Uterus (tissue), 2 donors: ENCODE results near the gene FHIT.

Experiments
- POLR2A ChIP-seq, 2 donors: fragments of 450-650 bp; IDR thresholded peaks; one replicate each; pipeline ENCODE4 v1.6.1; 2016; ENCODE audit warnings: antibody characterized with exemption in 2 of 2, mild to moderate bottlenecking in 1 of 2, moderate library complexity in 1 of 2
- TF ChIP-seq, protein P1 (sequence below), 4 experiments: fragments of 200-600 bp in 2 of 4; fragments of 450-650 bp in 2 of 4; sonication (generic) in 2 of 4; IDR thresholded peaks; one replicate each; pipeline ENCODE4 v1.5.1; 2016 to 2019; ENCODE audit warnings: antibody characterized with exemption in 4 of 4, mild to moderate bottlenecking in 2 of 4, moderate library complexity in 1 of 4

DNA sequence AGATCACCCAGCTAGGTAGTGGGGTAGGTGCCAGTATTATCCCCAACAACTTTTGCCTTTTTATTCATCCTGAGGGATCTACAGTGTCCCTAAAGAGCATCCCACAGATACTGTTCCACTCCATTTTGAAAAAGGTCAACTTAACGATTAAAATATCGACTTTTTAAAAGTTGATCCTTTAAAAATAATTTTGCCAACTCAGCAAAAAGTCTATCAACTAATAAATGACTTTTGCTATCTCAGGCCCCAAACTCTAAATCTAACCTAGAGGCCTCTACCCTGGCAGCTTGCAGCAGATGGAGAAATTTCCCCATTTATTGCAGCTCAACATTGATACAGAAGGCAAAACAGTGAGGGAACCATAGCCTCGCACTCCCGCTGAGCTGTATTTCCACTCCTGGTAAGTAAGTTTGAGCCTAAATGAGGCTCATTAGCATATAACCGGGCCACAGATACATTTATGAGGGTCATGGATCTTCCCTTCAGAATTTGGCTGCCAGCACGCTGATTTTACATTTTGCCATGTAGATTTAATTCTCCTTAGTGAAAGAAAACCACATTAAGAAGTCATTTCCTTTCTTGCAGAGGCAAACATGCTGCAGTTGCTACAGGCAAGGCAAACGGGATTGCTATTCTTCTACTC, 1497.3 kb downstream of the FHIT start:
- TF ChIP-seq, protein P1, sequence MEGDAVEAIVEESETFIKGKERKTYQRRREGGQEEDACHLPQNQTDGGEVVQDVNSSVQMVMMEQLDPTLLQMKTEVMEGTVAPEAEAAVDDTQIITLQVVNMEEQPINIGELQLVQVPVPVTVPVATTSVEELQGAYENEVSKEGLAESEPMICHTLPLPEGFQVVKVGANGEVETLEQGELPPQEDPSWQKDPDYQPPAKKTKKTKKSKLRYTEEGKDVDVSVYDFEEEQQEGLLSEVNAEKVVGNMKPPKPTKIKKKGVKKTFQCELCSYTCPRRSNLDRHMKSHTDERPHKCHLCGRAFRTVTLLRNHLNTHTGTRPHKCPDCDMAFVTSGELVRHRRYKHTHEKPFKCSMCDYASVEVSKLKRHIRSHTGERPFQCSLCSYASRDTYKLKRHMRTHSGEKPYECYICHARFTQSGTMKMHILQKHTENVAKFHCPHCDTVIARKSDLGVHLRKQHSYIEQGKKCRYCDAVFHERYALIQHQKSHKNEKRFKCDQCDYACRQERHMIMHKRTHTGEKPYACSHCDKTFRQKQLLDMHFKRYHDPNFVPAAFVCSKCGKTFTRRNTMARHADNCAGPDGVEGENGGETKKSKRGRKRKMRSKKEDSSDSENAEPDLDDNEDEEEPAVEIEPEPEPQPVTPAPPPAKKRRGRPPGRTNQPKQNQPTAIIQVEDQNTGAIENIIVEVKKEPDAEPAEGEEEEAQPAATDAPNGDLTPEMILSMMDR (IDR thresholded peaks at IDR 0.05): no peak
- no peak for TF ChIP-seq POLR2A (IDR thresholded peaks at IDR 0.05)
